ENCODE results near the gene TM2D3.

Gene TM2D3

GRCh38 chr15:101599091-101599490 is 53.1 kb downstream of the TM2D3 start:
- no peak for FAIRE-seq

GRCh38 chr15:101597360-101597928 is 54.7 kb downstream of the TM2D3 start:
- FAIRE-seq = no peak

GRCh38 chr15:101596633-101597032 is 55.5 kb downstream of the TM2D3 start:
- FAIRE-seq = no peak

All from TTC549 (cell line).